Testis (tissue), 3 donors: Measurements from ENCODE around the gene BASP1. TPM values are rescaled to one million over a fixed set of nuclear protein-coding genes. Genes with fewer than 3 reads are reported as not detected.

ENCODE experiments used
- DNase-seq: peaks from one replicate; pipeline ENCODE4 v3.0.0-alpha.2; 2019
- H3K27ac ChIP-seq, 2 donors: fragments of 200-600 bp; sonication (generic); one replicate each; pipeline ENCODE4 v1.5.1; 2019
- H3K27me3 ChIP-seq: fragments of 200-600 bp; sonication (generic); one replicate; pipeline ENCODE4 v1.5.1; 2019
- H3K36me3 ChIP-seq: fragments of 200-600 bp; sonication (generic); one replicate; pipeline ENCODE4 v1.5.1; 2017; ENCODE audit warnings: low read depth; ENCODE audit errors: missing control alignments
- H3K4me1 ChIP-seq: fragments of 200-600 bp; sonication (generic); one replicate; pipeline ENCODE4 v1.5.1; 2019
- H3K4me3 ChIP-seq, 2 donors: fragments of 200-600 bp; sonication (generic); one replicate each; pipeline ENCODE4 v1.5.1; 2017 to 2019
- H3K9me3 ChIP-seq: fragments of 200-600 bp; sonication (generic); one replicate; pipeline ENCODE4 v1.5.1; 2017
- CTCF ChIP-seq, 3 experiments: fragments of 450-650 bp in 2 of 3; fragments of 200-600 bp in 1 of 3; sonication (generic) in 1 of 3; IDR thresholded peaks; one replicate each; pipeline ENCODE4 v1.5.1; 2016 to 2019; ENCODE audit warnings: antibody characterized with exemption in 3 of 3, mild to moderate bottlenecking in 2 of 3, moderate library complexity in 1 of 3
- POLR2A ChIP-seq: fragments of 450-650 bp; IDR thresholded peaks from one replicate; pipeline ENCODE4 v1.6.1; 2017; ENCODE audit warnings: antibody characterized with exemption, mild to moderate bottlenecking, moderate library complexity
- WGBS, 2 donors: methylation state at CpG; one replicate each; pipeline ENCODE4 v1.1.5; 2018; 5-methylcytosine and 5-hydroxymethylcytosine counted together
- intact Hi-C: fragments of 100-400 bp; cut with DNase I; formaldehyde crosslinking; loops from one replicate; pipeline ENCODE4 v1.15.1; 2023; ENCODE audit warnings: low total_unique reads
- polyA plus RNA-seq: library from polyadenylated mRNA; stranded (reverse); fragments of 350-450 nt; fragmentation: Illumina TruSeq; extraction: RNeasy Lipid Tissue Mini Kit (QIAGEN cat#74804); gene quantifications from one replicate; pipeline ENCODE4 v1.2.3, GENCODE V29; 2014; ENCODE audit warnings: low read depth, low replicate concordance; ENCODE audit not compliant: insufficient read depth
- total RNA-seq, 2 donors: library from RNA; depleted of rRNA; stranded (reverse); fragments of >200 nt; gene quantifications; one replicate each; pipeline ENCODE4 v1.2.3, GENCODE V29; 2016

The BASP1 gene
- total and polyA plus RNA-seq, 3 donors from 2014 or later = 2.1 to 5.6 (median 2.6) TPM

- Histone ChIP-seq H3K27ac (no peak overlapping the region), H3K27me3 (no peaks in the 10 kb centered on the region), H3K4me3 (no peak overlapping the region), H3K36me3 (no peaks in the 10 kb centered on the region), H3K9me3 (no peaks in the 10 kb centered on the region), H3K4me1 (no peaks in the 10 kb centered on the region)
- no peak for TF ChIP-seq CTCF (IDR thresholded peaks at IDR 0.05)
- TF ChIP-seq POLR2A = no peak
- no peak for DNase-seq
- intact Hi-C loops = no loop called here
- 92 to 97% methylated on average over 3 of the region's 3 CpGs for WGBS, 2 donors
Observed at GRCh38 chr5:17288570-17288969, 71.1 kb downstream of the BASP1 start.

- no peak for DNase-seq
- H3K9me3 ChIP-seq = no peaks in the 10 kb centered on the region
- H3K4me1 ChIP-seq = no peaks in the 10 kb centered on the region
- H3K27me3 ChIP-seq = no peaks in the 10 kb centered on the region
- H3K4me3 ChIP-seq = no peak overlapping the region
- WGBS, 2 donors = 83 to 86% methylated on average over 16 of the region's 16 CpGs
- intact Hi-C loops = no loop called here
- no peaks in the 10 kb centered on the region for H3K36me3 ChIP-seq
- TF ChIP-seq POLR2A (no peak), CTCF (IDR thresholded peaks at IDR 0.05) (no peak)
- no peak overlapping the region for H3K27ac ChIP-seq
Observed at GRCh38 chr5:17289681-17290539, 72.5 kb downstream of the BASP1 start.

GRCh38 chr5:17290540-17290974 is 73.1 kb downstream of the BASP1 start:
- Histone ChIP-seq H3K9me3 (no peaks in the 10 kb centered on the region), H3K36me3 (no peaks in the 10 kb centered on the region), H3K4me1 (no peaks in the 10 kb centered on the region), H3K4me3 (no peak overlapping the region), H3K27me3 (no peaks in the 10 kb centered on the region), H3K27ac (no peak overlapping the region)
- WGBS, 2 donors = 87 to 89% methylated on average over 9 of the region's 9 CpGs
- TF ChIP-seq POLR2A (no peak), CTCF (IDR thresholded peaks at IDR 0.05) (no peak)
- intact Hi-C loops = no loop called here
- no peak for DNase-seq

GRCh38 chr5:17292434-17293015 is 75.1 kb downstream of the BASP1 start:
- H3K36me3 ChIP-seq = no peaks in the 10 kb centered on the region
- H3K4me3 ChIP-seq = no peak overlapping the region
- H3K27ac ChIP-seq = no peak overlapping the region
- intact Hi-C loops = no loop called here
- 93 to 94% methylated on average over 12 of the region's 12 CpGs for WGBS, 2 donors
- no peaks in the 10 kb centered on the region for H3K9me3 ChIP-seq
- H3K27me3 ChIP-seq = no peaks in the 10 kb centered on the region
- H3K4me1 ChIP-seq = no peaks in the 10 kb centered on the region
- TF ChIP-seq POLR2A (no peak), CTCF (IDR thresholded peaks at IDR 0.05) (no peak)
- DNase-seq = no peak
